PC-9 (cell line): ENCODE data around the gene TRIM45.

Source experiments
- EZH2 ChIP-seq: fragments of 200-600 bp; sonication (generic); IDR thresholded peaks from 2 replicates; pipeline ENCODE4 v1.8.0; 2017; ENCODE audit warnings: antibody characterized with exemption, low read depth
- TF ChIP-seq, protein P1 (sequence below): fragments of 200-600 bp; sonication (generic); conservative IDR thresholded peaks from 2 replicates; pipeline ENCODE4 v1.6.1; 2017; ENCODE audit warnings: mixed run types, antibody characterized with exemption, mild to moderate bottlenecking, moderate library complexity

- TF ChIP-seq, protein P1, sequence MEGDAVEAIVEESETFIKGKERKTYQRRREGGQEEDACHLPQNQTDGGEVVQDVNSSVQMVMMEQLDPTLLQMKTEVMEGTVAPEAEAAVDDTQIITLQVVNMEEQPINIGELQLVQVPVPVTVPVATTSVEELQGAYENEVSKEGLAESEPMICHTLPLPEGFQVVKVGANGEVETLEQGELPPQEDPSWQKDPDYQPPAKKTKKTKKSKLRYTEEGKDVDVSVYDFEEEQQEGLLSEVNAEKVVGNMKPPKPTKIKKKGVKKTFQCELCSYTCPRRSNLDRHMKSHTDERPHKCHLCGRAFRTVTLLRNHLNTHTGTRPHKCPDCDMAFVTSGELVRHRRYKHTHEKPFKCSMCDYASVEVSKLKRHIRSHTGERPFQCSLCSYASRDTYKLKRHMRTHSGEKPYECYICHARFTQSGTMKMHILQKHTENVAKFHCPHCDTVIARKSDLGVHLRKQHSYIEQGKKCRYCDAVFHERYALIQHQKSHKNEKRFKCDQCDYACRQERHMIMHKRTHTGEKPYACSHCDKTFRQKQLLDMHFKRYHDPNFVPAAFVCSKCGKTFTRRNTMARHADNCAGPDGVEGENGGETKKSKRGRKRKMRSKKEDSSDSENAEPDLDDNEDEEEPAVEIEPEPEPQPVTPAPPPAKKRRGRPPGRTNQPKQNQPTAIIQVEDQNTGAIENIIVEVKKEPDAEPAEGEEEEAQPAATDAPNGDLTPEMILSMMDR = no peak
- TF ChIP-seq EZH2 = no peak
Observed at GRCh38 chr1:117070124-117070523, 51.4 kb downstream of the TRIM45 start.
